Measurements from ENCODE around the gene CTNNBIP1. TPM values are rescaled to one million over a fixed set of nuclear protein-coding genes. Genes with fewer than 3 reads are reported as not detected.

CTNNBIP1 gene
- polyA plus RNA-seq, 1 donor (not counting 4 experiments of a cell fraction or from before 2014, with no cell fraction given), result 92.3 TPM

GRCh38 chr1:9816199-9816598 lies 93.9 kb downstream of the CTNNBIP1 start:
- TF ChIP-seq EZH2 (IDR thresholded peaks at IDR 0.05; ENCODE audit: low read length) (no peak), CTCF (optimal IDR thresholded peaks at IDR 0.05 in 1 of 3, IDR thresholded peaks at IDR 0.05 in 1 of 3, conservative IDR thresholded peaks at IDR 0.05 in 1 of 3; ENCODE audit: extremely low read depth in 1 of 3, insufficient read depth in 2 of 3, low read length in 3 of 3) (no peak)
- DNase-seq (ENCODE audit: low read depth, low spot score) (no peak), FAIRE-seq (no peak)
- H3K4me3 ChIP-seq (ENCODE audit: control insufficient read depth in 2 of 3, extremely low read depth in 1 of 3, insufficient read depth in 2 of 3, low read depth in 1 of 3, low read length in 3 of 3), result no peak overlapping the region
- peaks cover 98% of the 10 kb centered on the region for H3K79me2 ChIP-seq (ENCODE audit: control insufficient read depth, insufficient read depth, low read length)
- dilution Hi-C loops (cut with MboI; ENCODE audit: extremely low pct_ligation_motif_present, low sequenced_read_pairs), result no loop called here
- H3K27me3 ChIP-seq (ENCODE audit: control insufficient read depth, extremely low read depth, insufficient read depth, low read length), result no peaks in the 10 kb centered on the region
- H4K20me1 ChIP-seq (ENCODE audit: control insufficient read depth, extremely low read depth, insufficient read depth, low read length), result peaks cover 17% of the 10 kb centered on the region
- H3K9me1 ChIP-seq (ENCODE audit: control insufficient read depth, extremely low read depth, insufficient read depth, low read length), result no peaks in the 10 kb centered on the region
- no peak overlapping the region for H3K9ac ChIP-seq (ENCODE audit: control insufficient read depth, extremely low read depth, insufficient read depth, low read length)
- peaks cover 12% of the 10 kb centered on the region for H3K4me1 ChIP-seq (ENCODE audit: control insufficient read depth, extremely low read depth, insufficient read depth, low read length)
- H3K27ac ChIP-seq (ENCODE audit: control insufficient read depth, insufficient read depth, low read length), result no peak overlapping the region
- H3K36me3 ChIP-seq (ENCODE audit: control insufficient read depth in 2 of 2, extremely low read depth in 1 of 2, insufficient read depth in 2 of 2, low read length in 2 of 2), result peaks cover 3 to 7% of the 10 kb centered on the region in 2 experiments
- no peaks in the 10 kb centered on the region for H3K9me3 ChIP-seq (ENCODE audit: control insufficient read depth, low read depth, low read length)
- H2AFZ ChIP-seq (ENCODE audit: control insufficient read depth, low read length), result no peak overlapping the region
- no peak overlapping the region for H3K4me2 ChIP-seq (ENCODE audit: control insufficient read depth, extremely low read depth, insufficient read depth, low read depth, low read length)

- Histone ChIP-seq H3K27me3 (ENCODE audit: control insufficient read depth, extremely low read depth, insufficient read depth, low read length) (no peaks in the 10 kb centered on the region), H2AFZ (ENCODE audit: control insufficient read depth, low read length) (no peak overlapping the region), H3K9me1 (ENCODE audit: control insufficient read depth, extremely low read depth, insufficient read depth, low read length) (no peaks in the 10 kb centered on the region), H3K79me2 (ENCODE audit: control insufficient read depth, insufficient read depth, low read length) (peaks cover 98% of the 10 kb centered on the region), H3K4me1 (ENCODE audit: control insufficient read depth, extremely low read depth, insufficient read depth, low read length) (peaks cover 11% of the 10 kb centered on the region), H3K36me3 (ENCODE audit: control insufficient read depth in 2 of 2, extremely low read depth in 1 of 2, insufficient read depth in 2 of 2, low read length in 2 of 2) (peaks cover 3 to 7% of the 10 kb centered on the region in 2 experiments), H3K9me3 (ENCODE audit: control insufficient read depth, low read depth, low read length) (no peaks in the 10 kb centered on the region), H3K4me3 (ENCODE audit: control insufficient read depth in 2 of 3, extremely low read depth in 1 of 3, insufficient read depth in 2 of 3, low read depth in 1 of 3, low read length in 3 of 3) (no peak overlapping the region), H3K27ac (ENCODE audit: control insufficient read depth, insufficient read depth, low read length) (no peak overlapping the region), H4K20me1 (ENCODE audit: control insufficient read depth, extremely low read depth, insufficient read depth, low read length) (peaks cover 18% of the 10 kb centered on the region), H3K9ac (ENCODE audit: control insufficient read depth, extremely low read depth, insufficient read depth, low read length) (no peak overlapping the region), H3K4me2 (ENCODE audit: control insufficient read depth, extremely low read depth, insufficient read depth, low read depth, low read length) (no peak overlapping the region)
- dilution Hi-C loops (cut with MboI; ENCODE audit: extremely low pct_ligation_motif_present, low sequenced_read_pairs), result no loop called here
- TF ChIP-seq CTCF (optimal IDR thresholded peaks at IDR 0.05 in 1 of 3, IDR thresholded peaks at IDR 0.05 in 1 of 3, conservative IDR thresholded peaks at IDR 0.05 in 1 of 3; ENCODE audit: extremely low read depth in 1 of 3, insufficient read depth in 2 of 3, low read length in 3 of 3) (no peak), EZH2 (IDR thresholded peaks at IDR 0.05; ENCODE audit: low read length) (no peak)
- FAIRE-seq, result no peak
- DNase-seq (ENCODE audit: low read depth, low spot score), result no peak
Measured at GRCh38 chr1:9815150-9815549, 94.9 kb downstream of the CTNNBIP1 start.

Data from keratinocyte (primary cell).